Liver (tissue), 3 donors: ENCODE data around the gene GRPEL2.

Experiments used
- CTCF ChIP-seq: fragments of 150-350 bp; IDR thresholded peaks from 2 replicates; pipeline ENCODE4 v1.5.1; 2017; ENCODE audit warnings: improper control_type of control experiment, low read depth, low read length; ENCODE audit not compliant: missing input control
- GABPA ChIP-seq, 2 donors: IDR thresholded peaks in 1 of 2; conservative IDR thresholded peaks in 1 of 2; 2 replicates each; pipeline ENCODE4 v1.6.1; 2016; ENCODE audit warnings: antibody characterized with exemption in 2 of 2, mild to moderate bottlenecking in 1 of 2, moderate library complexity in 1 of 2
- donor health status: healthy.
- donor health status: healthy.

GRCh38 chr5:149317281-149318048, 27.8 kb upstream of the GRPEL2 start:
- TF ChIP-seq CTCF (peak; percentile 84), GABPA (IDR thresholded peaks at IDR 0.05 in 1 of 2, conservative IDR thresholded peaks at IDR 0.05 in 1 of 2) (no peak)
